ENCODE measurements around the gene INPP5A.

The INPP5A gene

DNA sequence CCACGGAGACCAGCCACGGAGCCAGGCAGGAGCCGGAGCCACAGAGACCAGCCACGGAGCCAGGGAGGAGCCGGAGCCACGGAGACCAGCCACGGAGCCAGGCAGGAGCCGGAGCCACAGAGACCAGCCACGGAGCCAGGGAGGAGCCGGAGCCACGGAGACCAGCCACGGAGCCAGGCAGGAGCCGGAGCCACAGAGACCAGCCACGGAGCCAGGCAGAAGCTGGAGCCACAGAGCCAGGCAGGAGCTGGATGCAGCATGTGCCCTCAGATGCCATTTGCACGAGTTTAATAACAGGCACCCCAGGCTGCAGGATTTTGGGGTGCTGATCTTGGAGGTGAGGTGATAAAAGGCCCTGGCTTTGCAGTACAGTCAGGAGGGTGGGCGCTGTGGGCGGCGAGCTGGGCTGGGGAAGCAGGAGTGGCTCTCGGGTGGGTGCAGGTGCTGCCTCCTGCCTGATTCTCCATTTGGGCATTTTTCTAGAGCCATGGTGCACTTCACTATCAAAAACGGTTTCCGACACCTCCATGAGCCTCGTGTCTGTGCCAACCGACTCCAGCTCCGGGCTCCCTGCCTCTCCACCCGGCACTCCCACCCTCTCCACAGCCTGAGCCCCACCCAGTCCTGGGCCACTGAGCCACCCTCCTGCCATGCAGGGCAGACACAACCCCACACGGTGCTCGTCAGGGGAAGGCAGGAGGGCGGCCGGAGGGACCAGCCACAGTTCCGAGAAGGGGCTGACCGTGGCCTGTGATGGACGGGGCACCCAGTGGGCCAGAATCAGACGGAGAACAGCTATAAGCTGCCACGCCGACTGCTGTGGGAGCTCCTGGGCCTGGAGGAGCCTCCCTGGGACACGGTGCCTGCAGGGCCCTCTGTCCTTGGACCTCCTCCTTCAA, 289.2 kb downstream of the INPP5A start:
- no peak for DNase-seq (ENCODE audit: low read depth)

- DNase-seq (ENCODE audit: low read depth): no peak
These were observed 289.8 kb downstream of the INPP5A start for GRCh38 chr10:132827423-132827789.

DNA sequence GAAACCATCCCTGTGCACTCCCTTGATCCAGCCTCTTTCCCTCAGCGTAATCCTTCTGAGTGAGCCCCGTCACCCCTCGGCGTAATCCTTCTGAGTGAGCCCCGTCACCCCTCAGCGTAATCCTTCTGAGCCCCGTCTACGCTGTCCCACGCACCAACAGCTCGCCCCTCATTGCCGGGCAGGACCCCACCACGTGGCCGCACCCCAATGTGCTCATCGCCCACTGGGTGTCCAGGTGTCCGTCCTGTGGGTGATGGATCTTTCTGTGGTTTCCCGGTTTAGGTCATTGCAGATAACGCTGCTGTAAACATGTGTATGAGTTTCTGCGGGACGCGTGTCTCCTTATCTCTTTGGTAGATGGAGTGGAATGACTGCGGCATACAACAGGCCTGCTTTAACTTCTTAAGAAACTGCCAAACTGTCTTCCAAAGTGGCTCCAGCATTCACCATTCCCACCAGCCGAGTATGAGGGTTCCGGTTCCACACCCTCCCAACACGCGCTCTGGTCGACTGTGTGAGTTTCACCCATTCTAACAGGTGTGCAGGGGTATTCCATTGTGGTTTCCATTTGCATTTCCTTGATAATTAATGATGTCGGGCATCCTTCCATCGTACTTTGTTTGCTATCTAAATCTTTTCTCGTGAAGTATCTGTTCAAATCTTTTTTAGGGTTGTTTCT, 290.4 kb downstream of the INPP5A start:
- no peak for DNase-seq (ENCODE audit: low read depth)

GRCh38 chr10:132828681-132829080, 291.1 kb downstream of the INPP5A start:
- DNase-seq (ENCODE audit: low read depth): no peak

DNA sequence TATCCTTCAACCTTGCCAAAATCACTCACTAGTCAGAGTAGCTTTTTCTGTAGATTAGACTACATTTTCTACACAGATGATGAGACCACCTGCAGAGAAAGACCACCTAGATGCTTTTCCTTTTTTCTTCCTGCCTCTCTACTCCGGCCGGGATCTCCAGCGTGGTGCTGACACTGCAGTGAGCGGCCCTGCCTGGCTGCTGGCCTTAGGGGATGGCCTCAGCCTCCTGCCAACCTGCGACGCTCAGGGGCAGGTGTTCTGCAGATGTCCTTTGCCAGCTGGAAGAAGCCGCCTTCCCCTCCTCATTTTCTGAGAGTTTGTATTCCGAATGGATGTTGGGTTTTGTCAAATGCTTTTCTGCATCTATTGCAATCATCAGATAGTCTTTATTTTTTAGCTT, 291.8 kb downstream of the INPP5A start:
- DNase-seq (ENCODE audit: low read depth): no peak

GRCh38 chr10:132832186-132832969, 294.8 kb downstream of the INPP5A start:
- DNase-seq (ENCODE audit: low read depth): no peak
